Breast epithelium (tissue), 4 donors: ENCODE data around the gene EDC3. TPM values are rescaled to one million over a fixed set of nuclear protein-coding genes. Genes with fewer than 3 reads are reported as not detected.

Experiments used
- DNase-seq, 2 donors: peaks; one replicate each; pipeline ENCODE4 v3.0.0-alpha.2; 2019; ENCODE audit warnings: low spot score in 2 of 2
- H3K27ac ChIP-seq, 2 donors: fragments of 200-600 bp; sonication (generic) in 1 of 2; one replicate each; pipeline ENCODE4 v1.5.1; 2016 to 2019; ENCODE audit warnings: mild to moderate bottlenecking in 1 of 2
- H3K27me3 ChIP-seq, 2 donors: fragments of 200-600 bp; sonication (generic) in 1 of 2; one replicate each; pipeline versions ENCODE4 v1.5.1 to v1.6.0; 2017 to 2019; ENCODE audit warnings: control low read depth in 1 of 2, mild to moderate bottlenecking in 1 of 2
- H3K36me3 ChIP-seq: fragments of 200-600 bp; one replicate; pipeline ENCODE4 v1.5.1; 2019
- H3K4me1 ChIP-seq, 2 donors: fragments of 200-600 bp; sonication (generic); one replicate each; pipeline ENCODE4 v1.5.1; 2016 to 2019; ENCODE audit warnings: control low read depth in 1 of 2
- H3K4me3 ChIP-seq, 3 donors: fragments of 200-600 bp; sonication (generic); 1 replicate in 2 of 3; 2 replicates in 1 of 3; pipeline ENCODE4 v1.5.1; 2016 to 2019; ENCODE audit warnings: mild to moderate bottlenecking in 3 of 3, moderate library complexity in 2 of 3
- H3K9me3 ChIP-seq, 2 donors: fragments of 200-600 bp; sonication (generic) in 1 of 2; one replicate each; pipeline ENCODE4 v1.5.1; 2016 to 2019; ENCODE audit warnings: control low read depth in 1 of 2
- CTCF ChIP-seq, 3 donors: fragments of 450-650 bp; IDR thresholded peaks; one replicate each; pipeline ENCODE4 v1.5.1; 2016 to 2017; ENCODE audit warnings: antibody characterized with exemption in 3 of 3, mild to moderate bottlenecking in 3 of 3, moderate library complexity in 3 of 3
- POLR2A ChIP-seq: fragments of 450-650 bp; IDR thresholded peaks from one replicate; pipeline ENCODE4 v1.6.1; 2016; ENCODE audit warnings: antibody characterized with exemption, mild to moderate bottlenecking, moderate library complexity
- POLR2AphosphoS5 ChIP-seq, 3 donors: sonication (generic); formaldehyde crosslinking; IDR thresholded peaks; one replicate each; pipeline ENCODE4 v1.6.1; 2017; ENCODE audit warnings: antibody characterized with exemption in 3 of 3
- intact Hi-C: fragments of 100-400 bp; cut with DNase I; formaldehyde crosslinking; loops from one replicate; pipeline ENCODE4 v1.15.1; 2023; ENCODE audit warnings: low total_unique reads
- total RNA-seq, 3 donors: library from RNA; depleted of rRNA; stranded (reverse); fragments of >200 nt; gene quantifications; one replicate each; pipeline ENCODE4 v1.1.0, GENCODE V29; 2016

Gene EDC3
- total RNA-seq, 3 donors from 2014 or later, result 13.8 to 21.7 (median 20.3) TPM

GRCh38 chr15:74628949-74629348 lies 66.9 kb downstream of the EDC3 start:
- intact Hi-C loops, result no loop called here
- Histone ChIP-seq H3K4me3 (no peak overlapping the region), H3K36me3 (peaks cover 19% of the 10 kb centered on the region), H3K9me3 (no peaks in the 10 kb centered on the region), H3K4me1 (no peaks in the 10 kb centered on the region), H3K27ac (no peak overlapping the region), H3K27me3 (no peaks in the 10 kb centered on the region)
- no peak for TF ChIP-seq CTCF (IDR thresholded peaks at IDR 0.05)
- TF ChIP-seq POLR2AphosphoS5 (IDR thresholded peaks at IDR 0.05), result no peak
- no peak for TF ChIP-seq POLR2A
- no peak for DNase-seq

- Histone ChIP-seq H3K27me3 (no peaks in the 10 kb centered on the region), H3K27ac (no peak overlapping the region), H3K36me3 (peaks cover 19% of the 10 kb centered on the region), H3K9me3 (no peaks in the 10 kb centered on the region), H3K4me3 (no peak overlapping the region), H3K4me1 (no peaks in the 10 kb centered on the region)
- DNase-seq, result no peak
- intact Hi-C loops, result no loop called here
- TF ChIP-seq POLR2A (no peak), POLR2AphosphoS5 (IDR thresholded peaks at IDR 0.05) (no peak), CTCF (IDR thresholded peaks at IDR 0.05) (no peak)
Observed at GRCh38 chr15:74628199-74628598, 67.6 kb downstream of the EDC3 start.

GRCh38 chr15:74627766-74628165 lies 68.1 kb downstream of the EDC3 start:
- intact Hi-C loops, result no loop called here

GRCh38 chr15:74626752-74627692 lies 68.8 kb downstream of the EDC3 start:
- H3K27ac ChIP-seq, result no peak overlapping the region
- H3K36me3 ChIP-seq, result peaks cover 22% of the 10 kb centered on the region
- TF ChIP-seq POLR2A (no peak), POLR2AphosphoS5 (IDR thresholded peaks at IDR 0.05) (no peak), CTCF (IDR thresholded peaks at IDR 0.05) (no peak)
- no peaks in the 10 kb centered on the region for H3K27me3 ChIP-seq
- intact Hi-C loops, result no loop called here
- H3K4me1 ChIP-seq, result no peaks in the 10 kb centered on the region
- H3K9me3 ChIP-seq, result no peaks in the 10 kb centered on the region
- DNase-seq, result no peak
- no peak overlapping the region for H3K4me3 ChIP-seq

More at GRCh38 chr15:74627766-74628165, 68.1 kb downstream of the EDC3 start:
- H3K27ac ChIP-seq, result no peak overlapping the region
- TF ChIP-seq POLR2AphosphoS5 (IDR thresholded peaks at IDR 0.05), result no peak
- TF ChIP-seq CTCF (IDR thresholded peaks at IDR 0.05), result no peak
- no peak for TF ChIP-seq POLR2A
- H3K4me1 ChIP-seq, result no peaks in the 10 kb centered on the region
- H3K4me3 ChIP-seq, result no peak overlapping the region
- no peak for DNase-seq
- peaks cover 19% of the 10 kb centered on the region for H3K36me3 ChIP-seq
- no peaks in the 10 kb centered on the region for H3K9me3 ChIP-seq
- H3K27me3 ChIP-seq, result no peaks in the 10 kb centered on the region

GRCh38 chr15:74626336-74626735 lies 69.5 kb downstream of the EDC3 start:
- Histone ChIP-seq H3K4me1 (no peaks in the 10 kb centered on the region), H3K9me3 (no peaks in the 10 kb centered on the region), H3K36me3 (peaks cover 24% of the 10 kb centered on the region), H3K27me3 (no peaks in the 10 kb centered on the region), H3K4me3 (no peak overlapping the region), H3K27ac (no peak overlapping the region)
- no peak for TF ChIP-seq POLR2AphosphoS5 (IDR thresholded peaks at IDR 0.05)
- TF ChIP-seq CTCF (IDR thresholded peaks at IDR 0.05), result no peak
- no peak for TF ChIP-seq POLR2A
- DNase-seq, result no peak
- intact Hi-C loops, result no loop called here
